ENCODE measurements around the gene PARP8. TPM values are rescaled to one million over a fixed set of nuclear protein-coding genes. Genes with fewer than 3 reads are reported as not detected.
"Not testable (repeated sequence)": the region's sequence is repeated elsewhere in the genome, so short reads cannot be mapped to it uniquely, and the experiment has no call there.

Gene PARP8
- total RNA-seq, 1 donor from 2014 or later: 22.2 TPM

DNA sequence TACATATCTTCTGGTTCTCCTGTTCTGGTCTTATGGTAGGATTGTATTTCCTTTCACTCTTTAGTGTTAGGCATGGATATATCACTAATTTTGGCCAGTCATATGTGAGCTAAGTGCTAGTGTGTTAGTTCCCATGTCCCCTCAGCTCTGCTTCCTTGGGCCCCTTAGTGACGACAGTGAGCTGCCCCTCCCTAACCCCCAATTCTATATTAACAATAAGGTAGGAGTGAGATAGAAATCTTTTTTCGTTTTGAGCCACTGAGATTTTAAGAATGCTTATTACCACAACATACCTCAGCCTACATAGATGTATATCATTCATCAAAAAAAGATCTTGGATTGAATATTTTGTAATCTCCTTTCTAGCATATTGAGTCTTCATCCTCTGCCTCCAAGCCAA lies 100.5 kb downstream of the PARP8 start:
- Mint-ChIP-seq H3K27me3 (ENCODE audit: low read depth) (no peaks in the 10 kb centered on the region), H3K4me1 (ENCODE audit: low read depth) (peaks cover 26% of the 10 kb centered on the region), H3K9me3 (no peaks in the 10 kb centered on the region), H3K4me3 (ENCODE audit: low read depth) (no peak overlapping the region), H3K27ac (no peak overlapping the region), H3K36me3 (ENCODE audit: low read depth) (peaks cover 56% of the 10 kb centered on the region)
- intact Hi-C loops (cut with micrococcal nuclease): no loop called here
- DNase-seq (ENCODE audit: low spot score): no peak

DNA sequence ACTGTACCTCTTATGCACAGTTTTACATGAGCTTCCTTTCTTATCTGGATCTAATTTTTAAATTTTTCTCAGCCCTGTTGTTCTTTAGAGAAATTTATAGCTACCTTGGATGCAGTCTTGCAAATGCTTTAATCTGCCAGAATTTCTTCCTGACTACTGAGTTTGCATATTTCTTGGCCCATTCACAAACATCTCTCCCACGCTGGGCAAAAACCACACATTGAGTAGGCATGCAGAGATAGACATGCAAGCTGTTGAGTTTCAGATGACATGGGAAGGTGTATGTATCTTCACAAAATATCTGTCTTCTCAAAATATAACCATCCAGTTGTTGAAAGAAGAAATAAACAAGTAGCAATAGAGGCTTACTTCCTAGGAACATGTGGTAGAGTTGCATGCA lies 101.2 kb downstream of the PARP8 start:
- no peaks in the 10 kb centered on the region for H3K27me3 Mint-ChIP-seq (ENCODE audit: low read depth)
- no peaks in the 10 kb centered on the region for H3K9me3 Mint-ChIP-seq
- peaks cover 26% of the 10 kb centered on the region for H3K4me1 Mint-ChIP-seq (ENCODE audit: low read depth)
- peaks cover 55% of the 10 kb centered on the region for H3K36me3 Mint-ChIP-seq (ENCODE audit: low read depth)
- DNase-seq (ENCODE audit: low spot score): no peak
- no peak overlapping the region for H3K27ac Mint-ChIP-seq
- no peak overlapping the region for H3K4me3 Mint-ChIP-seq (ENCODE audit: low read depth)
- intact Hi-C loops (cut with micrococcal nuclease): no loop called here

DNA sequence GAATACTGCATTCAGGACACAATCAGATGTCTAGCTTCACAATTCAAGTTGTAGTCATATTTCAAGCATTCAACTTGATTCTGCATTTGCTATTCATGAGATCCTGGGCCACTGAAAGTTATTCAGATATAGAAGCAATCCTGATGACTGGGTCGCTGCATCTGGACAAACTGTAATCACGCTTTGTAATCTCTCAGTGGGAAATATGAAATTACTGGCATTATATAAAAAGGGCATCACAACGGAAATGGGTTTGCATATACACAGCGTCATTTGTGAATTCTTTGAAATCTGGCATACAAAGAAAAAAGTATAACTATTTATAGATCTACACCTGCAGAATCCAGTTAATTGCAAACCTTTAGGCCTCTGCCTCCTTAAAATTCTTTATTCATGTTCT lies 102.2 kb downstream of the PARP8 start:
- DNase-seq (ENCODE audit: low spot score): no peak
- H3K36me3 Mint-ChIP-seq (ENCODE audit: low read depth): peaks cover 58% of the 10 kb centered on the region

DNA sequence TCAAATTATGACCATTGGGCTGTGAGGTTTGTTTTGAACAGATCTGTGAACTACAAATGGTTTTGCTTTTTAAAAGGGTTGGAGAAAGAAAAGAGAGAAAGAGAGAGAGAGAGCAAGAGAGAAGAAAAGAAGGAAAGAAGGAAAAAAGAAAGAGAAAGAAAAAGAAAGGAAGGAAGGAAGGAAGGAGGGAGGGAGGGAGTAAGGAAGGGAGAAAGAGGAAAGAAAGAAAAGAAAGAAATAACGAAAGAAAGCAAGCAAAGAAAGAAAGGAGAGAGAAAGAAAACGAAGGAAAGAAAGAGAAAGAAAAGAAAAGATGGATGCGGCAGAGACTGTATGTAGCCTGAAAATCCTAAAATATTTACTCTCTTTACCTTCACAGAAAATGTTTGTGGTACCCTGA lies 104.0 kb downstream of the PARP8 start:
- DNase-seq (ENCODE audit: low spot score): no peak
- no peak overlapping the region for H3K4me3 Mint-ChIP-seq (ENCODE audit: low read depth)
- H3K36me3 Mint-ChIP-seq (ENCODE audit: low read depth): peaks cover 63% of the 10 kb centered on the region
- peaks cover 16% of the 10 kb centered on the region for H3K9me3 Mint-ChIP-seq
- H3K4me1 Mint-ChIP-seq (ENCODE audit: low read depth): peaks cover 25% of the 10 kb centered on the region
- intact Hi-C loops (cut with micrococcal nuclease): no loop called here
- H3K27ac Mint-ChIP-seq: peak overlapping the region; percentile 25
- H3K27me3 Mint-ChIP-seq (ENCODE audit: low read depth): no peaks in the 10 kb centered on the region

More for the DNA sequence above, 102.2 kb downstream of the PARP8 start:
- no peaks in the 10 kb centered on the region for H3K27me3 Mint-ChIP-seq (ENCODE audit: low read depth)
- H3K27ac Mint-ChIP-seq: no peak overlapping the region
- no peak overlapping the region for H3K4me3 Mint-ChIP-seq (ENCODE audit: low read depth)
- H3K9me3 Mint-ChIP-seq: peaks cover 9% of the 10 kb centered on the region
- intact Hi-C loops (cut with micrococcal nuclease): no loop called here
- peaks cover 26% of the 10 kb centered on the region for H3K4me1 Mint-ChIP-seq (ENCODE audit: low read depth)

DNA sequence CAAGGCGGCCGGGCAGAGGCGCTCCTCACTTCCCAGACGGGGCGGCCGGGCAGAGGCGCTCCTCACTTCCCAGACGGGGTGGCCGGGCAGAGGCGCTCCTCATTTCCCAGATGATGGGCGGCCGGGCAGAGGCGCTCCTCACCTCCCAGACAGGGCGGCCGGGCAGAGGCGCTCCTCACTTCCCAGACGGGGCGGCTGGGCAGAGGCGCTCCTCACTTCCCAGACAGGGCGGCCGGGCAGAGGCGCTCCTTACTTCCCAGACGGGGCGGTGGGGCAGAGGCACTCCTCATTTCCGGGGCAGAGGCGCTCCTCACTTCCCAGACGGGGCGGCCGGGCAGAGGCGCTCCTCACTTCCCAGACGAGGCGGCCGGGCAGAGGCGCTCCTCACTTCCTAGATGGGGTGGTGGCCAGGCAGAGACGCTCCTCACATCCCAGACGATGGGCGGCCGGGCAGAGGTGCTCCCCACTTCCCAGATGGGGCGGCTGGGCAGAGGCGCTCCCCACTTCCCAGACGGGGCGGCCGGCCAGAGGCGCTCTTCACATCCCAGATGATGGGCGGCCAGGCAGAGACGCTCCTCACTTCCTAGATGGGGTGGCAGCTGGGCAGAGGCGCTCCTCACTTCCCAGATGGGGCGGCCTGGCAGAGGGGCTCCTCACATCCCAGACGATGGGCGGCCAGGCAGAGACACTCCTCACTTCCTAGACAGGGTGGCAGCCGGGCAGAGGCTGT lies 108.2 kb downstream of the PARP8 start:
- peaks cover 16% of the 10 kb centered on the region for H3K9me3 Mint-ChIP-seq
- intact Hi-C loops (cut with micrococcal nuclease); H3K4me1 Mint-ChIP-seq (ENCODE audit: low read depth); DNase-seq (ENCODE audit: low spot score); H3K4me3 Mint-ChIP-seq (ENCODE audit: low read depth); H3K27ac Mint-ChIP-seq; H3K27me3 Mint-ChIP-seq (ENCODE audit: low read depth): not testable (repeated sequence)
- peaks cover 64% of the 10 kb centered on the region for H3K36me3 Mint-ChIP-seq (ENCODE audit: low read depth)

DNA sequence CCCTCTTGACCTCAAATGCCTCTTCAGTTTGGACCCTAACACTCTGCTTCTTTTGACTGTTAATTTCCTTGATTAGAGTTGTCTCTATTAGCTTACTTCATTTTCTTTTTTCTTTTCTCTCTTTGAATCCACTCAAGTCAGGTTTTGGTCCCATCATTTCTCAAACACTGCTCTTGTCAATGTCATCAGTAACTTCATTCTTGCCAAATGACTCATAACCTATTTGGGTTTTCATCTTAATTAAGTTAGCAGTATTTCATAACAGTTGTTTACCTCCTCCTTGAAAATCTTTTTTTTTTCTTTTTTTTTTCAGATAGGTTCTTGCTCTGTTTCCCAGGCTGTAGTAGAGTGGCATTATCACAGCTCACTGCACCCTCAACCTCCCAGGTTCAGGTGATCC lies 119.6 kb downstream of the PARP8 start:
- Mint-ChIP-seq H3K27me3 (ENCODE audit: low read depth) (no peaks in the 10 kb centered on the region), H3K4me3 (ENCODE audit: low read depth) (no peak overlapping the region), H3K9me3 (no peaks in the 10 kb centered on the region), H3K4me1 (ENCODE audit: low read depth) (peaks cover 6% of the 10 kb centered on the region), H3K36me3 (ENCODE audit: low read depth) (peaks cover 36% of the 10 kb centered on the region), H3K27ac (no peak overlapping the region)
- DNase-seq (ENCODE audit: low spot score): no peak
- intact Hi-C loops (cut with micrococcal nuclease): no loop called here

DNA sequence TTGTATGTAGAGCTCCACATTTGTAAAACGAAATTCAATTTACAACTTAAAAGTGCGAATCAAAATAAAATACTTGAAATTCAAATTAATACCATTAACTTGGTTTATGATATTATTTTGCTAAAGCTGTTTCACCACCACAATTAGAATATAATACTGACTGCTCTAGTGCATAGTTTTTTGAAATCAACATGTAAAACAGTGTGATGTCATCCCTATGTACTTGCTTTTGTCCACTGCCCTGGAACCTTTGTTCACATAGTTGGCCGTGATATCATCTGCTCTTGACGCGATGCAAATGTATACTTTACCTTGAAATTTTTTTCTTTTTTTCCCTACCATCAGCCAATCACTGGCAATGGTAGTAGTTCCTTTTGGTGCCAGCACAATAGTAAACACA lies 125.4 kb downstream of the PARP8 start:
- H3K4me3 Mint-ChIP-seq (ENCODE audit: low read depth): no peak overlapping the region
- H3K9me3 Mint-ChIP-seq: no peaks in the 10 kb centered on the region
- no peak overlapping the region for H3K27ac Mint-ChIP-seq
- DNase-seq (ENCODE audit: low spot score): no peak
- intact Hi-C loops (cut with micrococcal nuclease): no loop called here
- no peaks in the 10 kb centered on the region for H3K27me3 Mint-ChIP-seq (ENCODE audit: low read depth)
- peaks cover 41% of the 10 kb centered on the region for H3K36me3 Mint-ChIP-seq (ENCODE audit: low read depth)
- H3K4me1 Mint-ChIP-seq (ENCODE audit: low read depth): no peaks in the 10 kb centered on the region

DNA sequence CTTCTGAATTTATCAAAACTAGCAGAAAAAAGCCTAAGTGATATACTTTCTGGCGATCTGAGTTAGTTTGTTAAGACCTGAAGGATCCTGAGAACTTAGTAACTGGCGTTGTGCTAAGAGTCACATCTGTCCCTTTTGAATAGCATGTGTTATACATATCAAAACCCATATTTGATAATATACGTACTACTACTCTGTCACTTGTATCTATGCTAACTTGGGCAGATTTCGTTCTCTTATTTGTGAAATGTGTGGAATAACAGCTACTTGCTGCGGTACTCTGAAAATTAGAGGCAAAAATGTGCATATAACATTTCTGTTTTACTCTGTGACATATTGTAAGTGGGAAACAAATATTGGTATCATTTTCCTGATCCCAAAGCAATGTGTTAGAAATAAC lies 126.4 kb downstream of the PARP8 start:
- Mint-ChIP-seq H3K4me3 (ENCODE audit: low read depth) (no peak overlapping the region), H3K27ac (no peak overlapping the region), H3K36me3 (ENCODE audit: low read depth) (peaks cover 36% of the 10 kb centered on the region), H3K9me3 (no peaks in the 10 kb centered on the region), H3K27me3 (ENCODE audit: low read depth) (no peaks in the 10 kb centered on the region), H3K4me1 (ENCODE audit: low read depth) (no peaks in the 10 kb centered on the region)
- no peak for DNase-seq (ENCODE audit: low spot score)
- intact Hi-C loops (cut with micrococcal nuclease): no loop called here

DNA sequence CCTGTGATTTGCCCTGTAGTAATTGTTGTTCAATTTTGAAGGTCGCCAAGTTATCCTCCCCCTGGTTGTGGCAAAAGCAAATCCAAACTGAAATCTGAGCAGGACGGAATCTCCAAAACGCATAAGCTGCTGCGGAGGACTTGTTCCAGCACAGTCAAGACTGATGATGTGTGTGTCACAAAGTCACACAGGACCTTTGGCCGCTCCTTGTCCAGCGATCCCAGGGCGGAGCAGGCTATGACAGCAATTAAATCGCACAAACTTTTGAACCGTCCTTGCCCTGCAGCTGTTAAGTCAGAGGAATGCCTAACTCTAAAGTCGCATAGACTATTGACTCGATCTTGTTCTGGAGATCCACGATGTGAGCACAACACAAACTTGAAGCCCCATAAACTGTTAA lies 128.4 kb downstream of the PARP8 start:
- H3K9me3 Mint-ChIP-seq: no peaks in the 10 kb centered on the region
- H3K27ac Mint-ChIP-seq: no peak overlapping the region
- H3K4me3 Mint-ChIP-seq (ENCODE audit: low read depth): no peak overlapping the region
- H3K27me3 Mint-ChIP-seq (ENCODE audit: low read depth): no peaks in the 10 kb centered on the region
- peaks cover 44% of the 10 kb centered on the region for H3K36me3 Mint-ChIP-seq (ENCODE audit: low read depth)
- intact Hi-C loops (cut with micrococcal nuclease): no loop called here
- DNase-seq (ENCODE audit: low spot score): no peak
- H3K4me1 Mint-ChIP-seq (ENCODE audit: low read depth): no peaks in the 10 kb centered on the region

DNA sequence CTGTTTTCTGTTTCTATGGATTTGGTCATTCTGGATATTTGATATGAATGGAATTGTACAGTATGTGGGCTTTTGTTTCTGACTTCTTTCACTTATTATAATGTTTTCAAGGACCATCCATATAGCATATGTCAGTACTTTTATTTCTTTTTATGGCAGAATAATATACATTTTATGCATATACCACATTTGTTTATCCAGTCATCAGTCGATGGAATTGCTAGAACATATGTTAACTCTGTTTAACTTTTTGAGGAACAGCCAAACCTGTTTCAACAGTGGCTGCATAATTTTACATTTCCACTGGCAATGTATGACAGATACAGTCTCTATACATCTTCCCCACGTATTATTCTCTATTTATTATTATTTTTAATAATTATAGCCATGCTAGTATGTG lies 131.6 kb downstream of the PARP8 start:
- intact Hi-C loops (cut with micrococcal nuclease): no loop called here
- peaks cover 52% of the 10 kb centered on the region for H3K36me3 Mint-ChIP-seq (ENCODE audit: low read depth)
- H3K27ac Mint-ChIP-seq: no peak overlapping the region
- no peaks in the 10 kb centered on the region for H3K27me3 Mint-ChIP-seq (ENCODE audit: low read depth)
- H3K4me3 Mint-ChIP-seq (ENCODE audit: low read depth): no peak overlapping the region
- H3K4me1 Mint-ChIP-seq (ENCODE audit: low read depth): no peaks in the 10 kb centered on the region
- H3K9me3 Mint-ChIP-seq: peaks cover 13% of the 10 kb centered on the region
- no peak for DNase-seq (ENCODE audit: low spot score)

DNA sequence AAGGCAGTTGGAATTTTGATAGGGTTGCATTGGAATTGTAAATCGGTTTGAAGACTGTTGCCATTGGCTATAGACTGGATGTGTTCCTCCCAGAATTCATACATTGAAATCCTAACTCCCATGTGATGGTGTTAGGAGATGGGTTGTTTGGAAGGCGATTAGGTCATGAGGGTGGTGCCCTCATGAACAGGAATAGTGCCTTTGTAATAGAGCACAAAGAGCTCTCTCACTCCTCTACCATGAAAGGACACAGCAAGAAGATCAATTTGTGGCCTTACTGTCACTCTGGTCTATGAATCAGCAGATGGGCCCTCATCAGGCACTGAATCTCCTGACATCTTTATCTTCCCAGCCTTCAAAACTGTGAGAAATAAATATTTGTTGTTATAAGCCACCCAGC lies 133.2 kb downstream of the PARP8 start:
- Mint-ChIP-seq H3K4me1 (ENCODE audit: low read depth) (no peaks in the 10 kb centered on the region), H3K27me3 (ENCODE audit: low read depth) (no peaks in the 10 kb centered on the region), H3K36me3 (ENCODE audit: low read depth) (peaks cover 65% of the 10 kb centered on the region), H3K9me3 (peaks cover 25% of the 10 kb centered on the region), H3K27ac (no peak overlapping the region), H3K4me3 (ENCODE audit: low read depth) (no peak overlapping the region)
- no peak for DNase-seq (ENCODE audit: low spot score)
- intact Hi-C loops (cut with micrococcal nuclease): no loop called here

DNA sequence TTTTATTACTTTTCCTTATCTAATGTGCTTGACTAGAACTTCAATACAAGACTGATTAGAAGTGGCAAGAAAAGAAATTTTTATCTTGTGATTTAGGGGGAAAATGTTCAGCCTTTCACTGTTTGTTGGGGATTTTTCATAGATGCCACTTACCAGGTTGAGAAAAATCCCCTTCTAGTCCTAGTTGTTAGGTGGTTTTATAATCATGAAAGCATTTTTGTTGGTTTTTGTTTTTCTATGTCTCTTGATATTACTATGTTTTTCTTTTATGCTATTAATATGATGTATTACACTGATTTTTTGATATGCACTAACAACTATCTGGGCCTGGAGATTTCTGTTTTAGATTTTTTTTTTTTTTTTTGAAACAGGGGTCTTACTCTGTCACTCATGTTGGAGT lies 134.0 kb downstream of the PARP8 start:
- Mint-ChIP-seq H3K36me3 (ENCODE audit: low read depth) (peaks cover 61% of the 10 kb centered on the region), H3K9me3 (peaks cover 25% of the 10 kb centered on the region), H3K27ac (no peak overlapping the region), H3K27me3 (ENCODE audit: low read depth) (no peaks in the 10 kb centered on the region), H3K4me1 (ENCODE audit: low read depth) (no peaks in the 10 kb centered on the region), H3K4me3 (ENCODE audit: low read depth) (no peak overlapping the region)
- intact Hi-C loops (cut with micrococcal nuclease): no loop called here
- no peak for DNase-seq (ENCODE audit: low spot score)

DNA sequence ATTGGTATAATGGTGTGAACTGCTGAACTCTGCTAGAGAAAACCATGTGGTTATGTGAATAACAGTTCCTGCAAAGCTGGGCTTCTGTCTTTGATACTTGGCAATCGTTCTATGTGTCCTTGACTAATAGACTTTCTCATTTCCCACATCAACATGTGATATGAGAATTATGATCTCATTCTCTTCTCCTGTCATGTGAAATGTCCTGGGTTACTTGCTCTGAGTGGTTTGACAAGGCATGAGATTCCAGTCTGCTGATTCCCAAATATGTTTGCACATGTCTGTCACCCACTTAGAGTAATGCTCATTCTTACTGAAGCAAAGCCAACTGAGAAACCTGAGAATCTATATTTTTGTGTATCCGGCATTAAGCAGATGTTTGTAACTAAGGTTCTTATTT lies 141.2 kb downstream of the PARP8 start:
- no peak for DNase-seq (ENCODE audit: low spot score)
- Mint-ChIP-seq H3K4me3 (ENCODE audit: low read depth) (no peak overlapping the region), H3K9me3 (peaks cover 31% of the 10 kb centered on the region), H3K27ac (no peak overlapping the region), H3K27me3 (ENCODE audit: low read depth) (no peaks in the 10 kb centered on the region), H3K4me1 (ENCODE audit: low read depth) (no peaks in the 10 kb centered on the region), H3K36me3 (ENCODE audit: low read depth) (peaks cover 63% of the 10 kb centered on the region)
- intact Hi-C loops (cut with micrococcal nuclease): no loop called here

DNA sequence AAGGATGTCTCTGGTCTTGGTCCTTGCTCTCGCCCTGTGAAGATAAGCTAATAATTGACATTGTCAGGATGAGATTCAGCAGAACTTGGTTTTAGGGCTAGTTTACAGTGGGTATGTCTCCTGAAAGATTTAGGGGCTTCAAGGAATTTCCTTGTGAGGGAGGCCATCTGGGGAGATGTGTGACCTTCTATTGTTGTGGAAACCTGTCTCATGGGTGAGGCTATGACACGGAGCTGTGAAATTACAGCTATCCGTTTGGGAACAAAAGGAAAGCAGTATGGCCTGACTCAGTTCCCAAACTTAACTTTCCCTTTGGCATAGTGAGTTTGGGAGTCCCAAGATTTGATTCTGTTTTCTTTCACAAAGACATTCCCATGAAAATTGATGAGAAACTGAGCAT lies 142.0 kb downstream of the PARP8 start:
- H3K4me1 Mint-ChIP-seq (ENCODE audit: low read depth): no peaks in the 10 kb centered on the region
- H3K4me3 Mint-ChIP-seq (ENCODE audit: low read depth): no peak overlapping the region
- H3K36me3 Mint-ChIP-seq (ENCODE audit: low read depth): peaks cover 62% of the 10 kb centered on the region
- DNase-seq (ENCODE audit: low spot score): no peak
- intact Hi-C loops (cut with micrococcal nuclease): no loop called here
- no peaks in the 10 kb centered on the region for H3K27me3 Mint-ChIP-seq (ENCODE audit: low read depth)
- H3K9me3 Mint-ChIP-seq: peaks cover 24% of the 10 kb centered on the region
- no peak overlapping the region for H3K27ac Mint-ChIP-seq

Data from activated T-helper 2 cell treated with anti-CD3 and anti-CD28 coated beads, Interferon-gamma antibody, Interleukin-2, Interleukin-4, amounts not matched to agents 10 μg/mL and 5 μg/mL and 100 μg/mL, durations not matched to agents 14 hours and 24 hours and 36 hours (primary cell).